ENCODE results near the gene ZC3H18. TPM values are rescaled to one million over a fixed set of nuclear protein-coding genes. Genes with fewer than 3 reads are reported as not detected.

Gene ZC3H18
- polyA plus RNA-seq, 1 donor from 2014 or later, result 12.8 TPM

DNA sequence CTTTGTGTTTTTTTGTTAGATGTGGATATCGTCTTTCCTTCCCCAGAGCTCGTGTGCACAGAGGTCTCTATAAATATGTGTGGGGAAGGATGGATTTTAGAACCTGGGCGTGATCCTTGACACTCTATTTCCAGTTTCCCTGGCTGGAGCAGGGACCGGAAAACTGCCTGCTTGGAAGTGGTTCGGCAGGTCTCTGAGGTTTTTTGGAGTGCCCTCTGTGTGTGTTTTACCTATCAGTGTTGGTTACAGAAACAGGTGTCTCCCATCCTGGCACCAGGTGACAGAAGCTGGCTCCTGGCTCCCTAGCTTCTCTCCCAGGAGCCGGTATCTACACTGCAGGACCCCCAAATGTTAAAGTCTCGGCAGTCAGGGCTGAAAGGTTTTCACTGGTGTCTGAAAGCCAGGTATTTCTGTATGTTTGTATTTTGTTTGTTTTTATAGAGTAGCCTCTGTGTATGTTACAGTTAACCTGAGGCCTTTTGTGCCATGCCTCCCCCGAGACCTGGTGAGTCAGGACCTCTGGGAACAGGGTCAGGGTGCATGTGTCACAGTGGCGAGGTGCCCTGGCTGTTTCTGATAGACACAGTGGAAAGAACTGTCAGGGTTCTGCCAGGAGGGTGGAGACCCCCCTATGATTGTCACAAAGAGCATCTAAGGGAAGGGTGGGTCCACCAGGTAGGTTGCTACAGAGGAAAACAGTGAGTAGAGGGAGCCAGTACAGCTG, 31.3 kb downstream of the ZC3H18 start:
- no peak overlapping the region for H3K27ac ChIP-seq (ENCODE audit: low read length)
- peaks cover 4% of the 10 kb centered on the region for H3K79me2 ChIP-seq (replicated peaks; ENCODE audit: insufficient read depth, low read length)
- no peaks in the 10 kb centered on the region for H3K9me3 ChIP-seq (ENCODE audit: low read length)
- H3K27me3 ChIP-seq (ENCODE audit: insufficient read depth, low read depth, low read length), result no peaks in the 10 kb centered on the region
- H3K9ac ChIP-seq (ENCODE audit: low read length), result no peak overlapping the region
- no peak for TF ChIP-seq EP300 (conservative IDR thresholded peaks at IDR 0.05; ENCODE audit: poor library complexity, severe bottlenecking)
- TF ChIP-seq, protein P1, sequence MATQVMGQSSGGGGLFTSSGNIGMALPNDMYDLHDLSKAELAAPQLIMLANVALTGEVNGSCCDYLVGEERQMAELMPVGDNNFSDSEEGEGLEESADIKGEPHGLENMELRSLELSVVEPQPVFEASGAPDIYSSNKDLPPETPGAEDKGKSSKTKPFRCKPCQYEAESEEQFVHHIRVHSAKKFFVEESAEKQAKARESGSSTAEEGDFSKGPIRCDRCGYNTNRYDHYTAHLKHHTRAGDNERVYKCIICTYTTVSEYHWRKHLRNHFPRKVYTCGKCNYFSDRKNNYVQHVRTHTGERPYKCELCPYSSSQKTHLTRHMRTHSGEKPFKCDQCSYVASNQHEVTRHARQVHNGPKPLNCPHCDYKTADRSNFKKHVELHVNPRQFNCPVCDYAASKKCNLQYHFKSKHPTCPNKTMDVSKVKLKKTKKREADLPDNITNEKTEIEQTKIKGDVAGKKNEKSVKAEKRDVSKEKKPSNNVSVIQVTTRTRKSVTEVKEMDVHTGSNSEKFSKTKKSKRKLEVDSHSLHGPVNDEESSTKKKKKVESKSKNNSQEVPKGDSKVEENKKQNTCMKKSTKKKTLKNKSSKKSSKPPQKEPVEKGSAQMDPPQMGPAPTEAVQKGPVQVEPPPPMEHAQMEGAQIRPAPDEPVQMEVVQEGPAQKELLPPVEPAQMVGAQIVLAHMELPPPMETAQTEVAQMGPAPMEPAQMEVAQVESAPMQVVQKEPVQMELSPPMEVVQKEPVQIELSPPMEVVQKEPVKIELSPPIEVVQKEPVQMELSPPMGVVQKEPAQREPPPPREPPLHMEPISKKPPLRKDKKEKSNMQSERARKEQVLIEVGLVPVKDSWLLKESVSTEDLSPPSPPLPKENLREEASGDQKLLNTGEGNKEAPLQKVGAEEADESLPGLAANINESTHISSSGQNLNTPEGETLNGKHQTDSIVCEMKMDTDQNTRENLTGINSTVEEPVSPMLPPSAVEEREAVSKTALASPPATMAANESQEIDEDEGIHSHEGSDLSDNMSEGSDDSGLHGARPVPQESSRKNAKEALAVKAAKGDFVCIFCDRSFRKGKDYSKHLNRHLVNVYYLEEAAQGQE (IDR thresholded peaks at IDR 0.05; ENCODE audit: borderline replicate concordance), result no peak
- no peak for TF ChIP-seq POLR2AphosphoS5 (IDR thresholded peaks at IDR 0.05)
- TF ChIP-seq, protein P2, sequence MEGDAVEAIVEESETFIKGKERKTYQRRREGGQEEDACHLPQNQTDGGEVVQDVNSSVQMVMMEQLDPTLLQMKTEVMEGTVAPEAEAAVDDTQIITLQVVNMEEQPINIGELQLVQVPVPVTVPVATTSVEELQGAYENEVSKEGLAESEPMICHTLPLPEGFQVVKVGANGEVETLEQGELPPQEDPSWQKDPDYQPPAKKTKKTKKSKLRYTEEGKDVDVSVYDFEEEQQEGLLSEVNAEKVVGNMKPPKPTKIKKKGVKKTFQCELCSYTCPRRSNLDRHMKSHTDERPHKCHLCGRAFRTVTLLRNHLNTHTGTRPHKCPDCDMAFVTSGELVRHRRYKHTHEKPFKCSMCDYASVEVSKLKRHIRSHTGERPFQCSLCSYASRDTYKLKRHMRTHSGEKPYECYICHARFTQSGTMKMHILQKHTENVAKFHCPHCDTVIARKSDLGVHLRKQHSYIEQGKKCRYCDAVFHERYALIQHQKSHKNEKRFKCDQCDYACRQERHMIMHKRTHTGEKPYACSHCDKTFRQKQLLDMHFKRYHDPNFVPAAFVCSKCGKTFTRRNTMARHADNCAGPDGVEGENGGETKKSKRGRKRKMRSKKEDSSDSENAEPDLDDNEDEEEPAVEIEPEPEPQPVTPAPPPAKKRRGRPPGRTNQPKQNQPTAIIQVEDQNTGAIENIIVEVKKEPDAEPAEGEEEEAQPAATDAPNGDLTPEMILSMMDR (IDR thresholded peaks at IDR 0.05; ENCODE audit: poor library complexity, severe bottlenecking), result no peak
- TF ChIP-seq TAF1 (IDR thresholded peaks at IDR 0.05; ENCODE audit: low read depth), result no peak
- TF ChIP-seq SMC3 (conservative IDR thresholded peaks at IDR 0.05; ENCODE audit: poor library complexity), result no peak
- no peak for TF ChIP-seq MXI1 (conservative IDR thresholded peaks at IDR 0.05; ENCODE audit: poor library complexity, severe bottlenecking)
- no peak overlapping the region for H3K4me2 ChIP-seq (ENCODE audit: low read length)
- no peaks in the 10 kb centered on the region for H3K9me2 ChIP-seq (ENCODE audit: insufficient read depth, low read length)
- H3K4me3 ChIP-seq (ENCODE audit: low read length), result no peak overlapping the region
- no peaks in the 10 kb centered on the region for H4K20me1 ChIP-seq (ENCODE audit: insufficient read depth)
- H3K36me3 ChIP-seq (ENCODE audit: insufficient read depth, low read length), result peaks cover 5% of the 10 kb centered on the region
- H2AFZ ChIP-seq (ENCODE audit: low read depth, low read length), result no peak overlapping the region
- H3F3A ChIP-seq (ENCODE audit: insufficient read depth, low read length, poor library complexity, severe bottlenecking), result no peaks in the 10 kb centered on the region

DNA sequence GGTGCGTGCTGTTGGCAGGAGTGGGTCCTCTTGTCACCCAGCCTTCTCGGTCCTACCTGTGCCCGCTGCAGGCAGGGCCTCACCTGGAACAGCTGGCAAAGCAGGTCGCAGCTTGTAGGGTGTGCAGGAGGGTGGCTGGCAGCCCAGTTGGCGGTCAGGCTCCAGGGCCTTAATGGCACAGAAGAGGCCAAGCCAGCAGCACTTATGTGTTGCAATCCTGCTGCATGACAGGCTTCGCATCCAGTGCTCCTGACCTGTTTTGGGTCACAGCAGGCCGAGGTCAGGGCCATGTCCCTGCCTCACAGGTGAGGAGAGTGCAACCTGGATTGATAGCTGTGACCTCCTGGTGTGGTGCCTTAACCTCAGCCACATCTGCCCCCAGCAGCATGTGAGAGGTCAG, 31.9 kb downstream of the ZC3H18 start:
- Histone ChIP-seq H3F3A (ENCODE audit: insufficient read depth, low read length, poor library complexity, severe bottlenecking) (no peaks in the 10 kb centered on the region), H3K9me3 (ENCODE audit: low read length) (no peaks in the 10 kb centered on the region), H2AFZ (ENCODE audit: low read depth, low read length) (no peak overlapping the region), H4K20me1 (ENCODE audit: insufficient read depth) (no peaks in the 10 kb centered on the region), H3K79me2 (replicated peaks; ENCODE audit: insufficient read depth, low read length) (peaks cover 3% of the 10 kb centered on the region), H3K27me3 (ENCODE audit: insufficient read depth, low read depth, low read length) (no peaks in the 10 kb centered on the region), H3K9me2 (ENCODE audit: insufficient read depth, low read length) (no peaks in the 10 kb centered on the region), H3K36me3 (ENCODE audit: insufficient read depth, low read length) (peaks cover 5% of the 10 kb centered on the region), H3K27ac (ENCODE audit: low read length) (no peak overlapping the region), H3K4me3 (ENCODE audit: low read length) (no peak overlapping the region), H3K4me2 (ENCODE audit: low read length) (no peak overlapping the region), H3K9ac (ENCODE audit: low read length) (no peak overlapping the region)
- TF ChIP-seq POLR2AphosphoS5 (IDR thresholded peaks at IDR 0.05) (no peak), RAD21 (conservative IDR thresholded peaks at IDR 0.05) (no peak), EZH2 (IDR thresholded peaks at IDR 0.05; ENCODE audit: borderline replicate concordance, insufficient read depth, low read length, poor library complexity, severe bottlenecking) (no peak), MXI1 (conservative IDR thresholded peaks at IDR 0.05; ENCODE audit: poor library complexity, severe bottlenecking) (no peak), EP300 (conservative IDR thresholded peaks at IDR 0.05; ENCODE audit: poor library complexity, severe bottlenecking) (no peak), SMC3 (conservative IDR thresholded peaks at IDR 0.05; ENCODE audit: poor library complexity) (no peak), TAF1 (IDR thresholded peaks at IDR 0.05; ENCODE audit: low read depth) (no peak)
- TF ChIP-seq, protein P2 (IDR thresholded peaks at IDR 0.05; ENCODE audit: poor library complexity, severe bottlenecking), result no peak
- TF ChIP-seq, protein P1 (IDR thresholded peaks at IDR 0.05; ENCODE audit: borderline replicate concordance), result no peak
